CD14-positive monocyte (primary cell): ENCODE data around the gene MTA1. TPM values are rescaled to one million over a fixed set of nuclear protein-coding genes. Genes with fewer than 3 reads are reported as not detected.

Experiments used
- DNase-seq, 3 donors: peaks; one replicate each; pipeline ENCODE4 v3.0.0-alpha.2; 2011 to 2022
- H2AFZ ChIP-seq: 2 replicates; pipeline ENCODE4 v1.6.0; 2012; ENCODE audit warnings: mild to moderate bottlenecking, low read depth, low read length, inconsistent platforms; ENCODE audit not compliant: insufficient read depth, poor library complexity, severe bottlenecking
- H3K27ac ChIP-seq, 2 donors: 1 replicate in 1 of 2; 2 replicates in 1 of 2; pipeline ENCODE4 v1.5.1; 2012 to 2013; ENCODE audit warnings: low read length in 2 of 2, control low read depth in 1 of 2, inconsistent platforms in 1 of 2, low read depth in 1 of 2, mild to moderate bottlenecking in 1 of 2
- H3K27me3 ChIP-seq, 2 donors: one replicate each; pipeline versions ENCODE4 v1.6.0 to v1.6.1; 2011 to 2013; ENCODE audit warnings: low read length in 2 of 2; ENCODE audit not compliant: control insufficient read depth in 2 of 2, insufficient read depth in 2 of 2
- H3K36me3 ChIP-seq, 2 donors: replicated peaks in 1 of 2; 1 replicate in 1 of 2; 2 replicates in 1 of 2; pipeline versions ENCODE4 v1.5.1 to v1.6.1; 2012 to 2013; ENCODE audit warnings: low read length in 2 of 2, control low read depth in 1 of 2, inconsistent platforms in 1 of 2, mild to moderate bottlenecking in 1 of 2; ENCODE audit not compliant: insufficient read depth in 2 of 2, control insufficient read depth in 1 of 2
- H3K4me1 ChIP-seq, 2 donors: 1 replicate in 1 of 2; 2 replicates in 1 of 2; pipeline versions ENCODE4 v1.5.1 to v1.6.1; 2012 to 2013; ENCODE audit warnings: low read length in 2 of 2, control low read depth in 1 of 2, inconsistent platforms in 1 of 2, mild to moderate bottlenecking in 1 of 2, moderate library complexity in 1 of 2; ENCODE audit not compliant: insufficient read depth in 2 of 2, control insufficient read depth in 1 of 2
- H3K4me2 ChIP-seq: replicated peaks from 2 replicates; pipeline ENCODE3; 2012; ENCODE audit warnings: low read length, moderate library complexity, mild to moderate bottlenecking; ENCODE audit not compliant: poor library complexity, severe bottlenecking; ENCODE audit errors: extremely low read depth
- H3K4me3 ChIP-seq, 3 experiments: fragments of 200-600 bp in 1 of 3; sonication (generic) in 1 of 3; replicated peaks in 1 of 3; 1 replicate in 2 of 3; 2 replicates in 1 of 3; pipeline ENCODE4 v1.5.1; 2011 to 2013; ENCODE audit warnings: low read length in 3 of 3, mild to moderate bottlenecking in 3 of 3, control low read depth in 2 of 3, low read depth in 2 of 3, inconsistent platforms in 1 of 3, moderate library complexity in 1 of 3
- H3K79me2 ChIP-seq: 2 replicates; pipeline ENCODE4 v1.6.0; 2012; ENCODE audit warnings: mild to moderate bottlenecking, control low read depth, inconsistent platforms, low read length, moderate library complexity; ENCODE audit not compliant: insufficient read depth
- H3K9ac ChIP-seq: 2 replicates; pipeline ENCODE4 v1.6.0; 2017; ENCODE audit warnings: low read length, mild to moderate bottlenecking; ENCODE audit not compliant: insufficient read depth, poor library complexity, severe bottlenecking
- H3K9me3 ChIP-seq, 2 donors: replicated peaks in 1 of 2; 1 replicate in 1 of 2; 2 replicates in 1 of 2; pipeline versions ENCODE4 v1.5.1 to v1.6.1; 2012 to 2013; ENCODE audit warnings: low read length in 2 of 2, control low read depth in 1 of 2; ENCODE audit not compliant: control insufficient read depth in 1 of 2, insufficient read depth in 1 of 2
- H4K20me1 ChIP-seq: 2 replicates; pipeline ENCODE4 v1.6.0; 2012; ENCODE audit warnings: mild to moderate bottlenecking, low read length, control low read depth, moderate library complexity; ENCODE audit not compliant: insufficient read depth
- H3K27ac Mint-ChIP-seq, 7 donors: one replicate each; pipeline ENCODE4 v1.8.0; 2020; ENCODE audit warnings: mild to moderate bottlenecking in 7 of 7, mixed read lengths in 7 of 7, moderate library complexity in 6 of 7, inconsistent platforms in 2 of 7
- H3K27me3 Mint-ChIP-seq, 3 donors: one replicate each; pipeline ENCODE4 v1.8.0; 2021 to 2022; ENCODE audit warnings: low read depth in 3 of 3, mild to moderate bottlenecking in 3 of 3, mixed read lengths in 3 of 3, moderate library complexity in 3 of 3, inconsistent platforms in 1 of 3
- H3K36me3 Mint-ChIP-seq, 2 donors: one replicate each; pipeline ENCODE4 v1.8.0; 2020; ENCODE audit warnings: mixed read lengths in 2 of 2, inconsistent platforms in 1 of 2, mild to moderate bottlenecking in 1 of 2
- H3K4me1 Mint-ChIP-seq: one replicate; pipeline ENCODE4 v1.8.0; 2020; ENCODE audit warnings: mild to moderate bottlenecking, mixed read lengths
- H3K4me3 Mint-ChIP-seq, 2 donors: one replicate each; pipeline ENCODE4 v1.8.0; 2020; ENCODE audit warnings: mild to moderate bottlenecking in 2 of 2, mixed read lengths in 2 of 2, moderate library complexity in 1 of 2
- H3K9me3 Mint-ChIP-seq, 7 donors: one replicate each; pipeline ENCODE4 v1.8.0; 2020 to 2022; ENCODE audit warnings: mixed read lengths in 7 of 7, mild to moderate bottlenecking in 6 of 7, moderate library complexity in 6 of 7, inconsistent platforms in 2 of 7
- CTCF ChIP-seq: fragments of 200-600 bp; IDR thresholded peaks from one replicate; pipeline ENCODE4 v1.8.0; 2022; ENCODE audit warnings: antibody characterized with exemption, mild to moderate bottlenecking
- WGBS: methylation state at CpG from one replicate; pipeline ENCODE4 v1.1.5; 2013; ENCODE audit warnings: missing lambda C conversion rate; ENCODE audit not compliant: insufficient coverage; 5-methylcytosine and 5-hydroxymethylcytosine counted together
- intact Hi-C, 2 donors: fragments of 100-400 bp; cut with micrococcal nuclease; formaldehyde crosslinking; loops; one replicate each; pipeline versions ENCODE4 v1.15.0 to v1.15.1; 2023
- polyA plus RNA-seq, 3 donors: library from polyadenylated mRNA; depleted of rRNA in 1 of 3; unstranded in 2 of 3; stranded (reverse) in 1 of 3; fragments of 300-500 nt in 2 of 3; fragments of >200 nt in 1 of 3; fragmentation: Illumina TruSeq in 2 of 3; gene quantifications; 1 replicate in 2 of 3; 2 replicates in 1 of 3; pipeline ENCODE4 v1.2.3, GENCODE V29; 2012 to 2021

The MTA1 gene
- polyA plus RNA-seq, 3 donors: 0.91 to 102 (median 2.0) TPM

- intact Hi-C loops: no loop called here
- Histone ChIP-seq H3K4me1 (no peaks in the 10 kb centered on the region), H3K79me2 (peaks cover 36% of the 10 kb centered on the region), H2AFZ (no peak overlapping the region), H3K4me3 (no peak overlapping the region), H3K9ac (no peak overlapping the region), H3K9me3 (no peaks in the 10 kb centered on the region), H3K27ac (no peak overlapping the region), H4K20me1 (peaks cover 53% of the 10 kb centered on the region), H3K4me2 (no peak overlapping the region), H3K36me3 (peaks cover 16 to 45% of the 10 kb centered on the region in 2 donors), H3K27me3 (no peaks in the 10 kb centered on the region)
- no peak for DNase-seq
- Mint-ChIP-seq H3K27ac (no peak overlapping the region), H3K4me1 (peaks cover 7% of the 10 kb centered on the region), H3K27me3 (peaks cover 0 to 3% (median 0%) of the 10 kb centered on the region in 3 donors), H3K4me3 (no peak overlapping the region), H3K9me3 (no peaks in the 10 kb centered on the region), H3K36me3 (peaks cover 18 to 56% of the 10 kb centered on the region in 2 donors)
- 95% methylated on average over 5 of the region's 11 CpGs for WGBS
- no peak for TF ChIP-seq CTCF
These were observed 19.6 kb downstream of the MTA1 start for GRCh38 chr14:105439179-105439578.

- H3K4me3 ChIP-seq: no peak overlapping the region
- no peaks in the 10 kb centered on the region for H3K9me3 ChIP-seq
- H3K9me3 Mint-ChIP-seq: no peaks in the 10 kb centered on the region
- H3K27me3 Mint-ChIP-seq: peaks cover 0 to 3% (median 0%) of the 10 kb centered on the region in 3 donors
- H3K4me1 ChIP-seq: no peaks in the 10 kb centered on the region
- peaks cover 16 to 46% of the 10 kb centered on the region in 2 donors for H3K36me3 ChIP-seq
- no peak overlapping the region for H3K4me3 Mint-ChIP-seq
- DNase-seq: no peak
- H3K4me2 ChIP-seq: no peak overlapping the region
- H3K27ac ChIP-seq: no peak overlapping the region
- peaks cover 18 to 56% of the 10 kb centered on the region in 2 donors for H3K36me3 Mint-ChIP-seq
- no peak for TF ChIP-seq CTCF
- peak overlapping the region in 1 of 7 donors; percentile 10 for H3K27ac Mint-ChIP-seq
- peaks cover 2% of the 10 kb centered on the region for H3K4me1 Mint-ChIP-seq
- no peak overlapping the region for H2AFZ ChIP-seq
- intact Hi-C loops: loop anchor here in 1 of 2 donors (10.0 kb wide), 1 partner anchor 85 kb away; the partner anchor contains the start of gene TMEM121
- WGBS: 96% methylated on average over 33 of the region's 33 CpGs
- H3K27me3 ChIP-seq: no peaks in the 10 kb centered on the region
- no peak overlapping the region for H3K9ac ChIP-seq
- peaks cover 34% of the 10 kb centered on the region for H3K79me2 ChIP-seq
- peaks cover 51% of the 10 kb centered on the region for H4K20me1 ChIP-seq
These were observed 20.3 kb downstream of the MTA1 start for GRCh38 chr14:105439710-105440553.
